SK-N-MC (cell line): ENCODE measurements around the gene SMG9.

Source experiments
- EZH2 ChIP-seq: fragments of 200-600 bp; sonication (generic); IDR thresholded peaks from one replicate; pipeline ENCODE4 v1.6.1; 2017; ENCODE audit warnings: antibody characterized with exemption
- POLR2AphosphoS5 ChIP-seq: IDR thresholded peaks from 2 replicates; pipeline ENCODE4 v1.6.1; 2012; ENCODE audit warnings: mild to moderate bottlenecking, low read depth, low read length, borderline replicate concordance

DNA sequence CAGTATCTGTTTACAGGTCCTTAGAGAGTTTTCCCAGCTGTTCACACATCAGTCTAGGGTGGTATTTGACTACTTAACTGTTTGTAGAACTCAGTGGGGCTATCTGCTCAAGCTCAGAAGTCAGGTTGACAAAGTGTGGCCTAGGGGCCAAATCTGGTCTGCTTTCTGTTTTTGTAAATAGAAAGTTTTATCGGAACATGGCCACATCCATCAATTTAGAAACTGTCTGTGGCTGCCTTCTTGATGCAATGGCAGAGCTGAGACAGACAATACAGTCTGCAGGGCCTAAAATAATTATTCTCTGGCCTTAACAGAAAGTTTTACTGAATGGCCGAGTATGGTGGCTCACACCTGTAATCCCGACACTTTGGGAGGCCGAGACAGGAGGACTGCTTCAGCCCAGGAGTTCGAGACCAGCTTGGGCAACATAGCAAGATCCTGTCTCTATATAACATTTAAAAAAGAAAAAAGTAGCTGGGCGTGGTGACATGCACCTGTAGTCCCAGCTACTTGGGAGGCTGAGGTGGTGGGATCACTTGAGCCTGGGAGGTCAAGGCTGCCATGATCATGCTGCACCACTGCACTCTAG is 2.4 kb downstream of the SMG9 start:
- TF ChIP-seq EZH2 = no peak
- no peak for TF ChIP-seq POLR2AphosphoS5
